HG03565 (cell line): Measurements from ENCODE around the gene ZBTB34.

Experiments used
- ATAC-seq: cut with Tn5 transposase; IDR thresholded peaks from one replicate; pipeline ENCODE4 v1.9.1; 2021; ENCODE audit warnings: mild to moderate bottlenecking, moderate library complexity; ENCODE audit not compliant: unreplicated experiment

Gene ZBTB34

GRCh38 chr9:126875756-126876510 lies 15.5 kb downstream of the ZBTB34 start:
- ATAC-seq, result no peak

- no peak for ATAC-seq
Measured at GRCh38 chr9:126876531-126876930, 16.1 kb downstream of the ZBTB34 start.

DNA sequence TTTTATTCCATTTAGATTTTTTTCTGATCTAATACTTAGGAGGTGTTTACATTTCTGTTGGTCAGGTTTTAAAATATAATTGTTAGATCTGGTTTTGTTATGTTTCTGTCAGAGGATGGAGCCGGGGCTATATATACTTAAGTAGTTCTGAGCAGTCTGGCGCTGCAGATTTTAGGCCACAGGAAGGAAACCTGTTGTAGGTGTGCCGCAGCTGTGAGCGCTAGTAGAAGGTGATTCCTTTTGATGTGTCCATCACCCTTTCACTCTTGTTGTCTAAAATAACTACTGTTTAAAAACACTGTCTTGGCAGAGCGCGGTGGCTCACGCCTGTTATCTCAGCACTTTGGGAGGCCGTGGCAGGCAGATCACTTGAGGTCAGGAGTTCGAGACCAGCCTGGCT lies 17.0 kb downstream of the ZBTB34 start:
- ATAC-seq, result no peak

- ATAC-seq, result no peak
Measured at GRCh38 chr9:126879288-126879687, 18.8 kb downstream of the ZBTB34 start.

DNA sequence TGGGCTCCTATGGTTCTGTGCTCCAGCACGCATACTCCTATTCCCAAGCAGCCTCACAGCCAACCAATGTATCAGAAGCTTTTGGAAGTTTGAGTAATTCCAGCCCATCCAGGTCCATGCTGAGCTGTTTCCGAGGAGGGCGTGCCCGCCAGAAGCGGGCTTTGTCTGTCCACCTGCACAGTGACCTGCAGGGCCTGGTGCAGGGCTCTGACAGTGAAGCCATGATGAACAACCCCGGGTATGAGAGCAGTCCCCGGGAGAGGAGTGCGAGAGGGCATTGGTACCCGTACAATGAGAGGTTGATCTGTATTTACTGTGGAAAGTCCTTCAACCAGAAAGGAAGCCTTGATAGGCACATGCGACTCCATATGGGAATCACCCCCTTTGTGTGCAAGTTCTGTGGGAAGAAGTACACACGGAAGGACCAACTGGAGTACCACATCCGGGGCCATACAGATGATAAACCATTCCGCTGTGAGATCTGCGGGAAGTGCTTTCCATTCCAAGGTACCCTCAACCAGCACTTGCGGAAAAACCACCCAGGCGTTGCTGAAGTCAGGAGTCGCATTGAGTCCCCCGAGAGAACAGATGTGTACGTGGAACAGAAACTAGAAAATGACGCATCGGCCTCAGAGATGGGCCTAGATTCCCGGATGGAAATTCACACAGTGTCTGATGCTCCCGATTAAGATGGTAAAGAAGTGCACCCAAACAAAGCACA lies 19.9 kb downstream of the ZBTB34 start:
- no peak for ATAC-seq

GRCh38 chr9:126880947-126881332 lies 20.5 kb downstream of the ZBTB34 start:
- ATAC-seq, result no peak

GRCh38 chr9:126882746-126883145 lies 22.3 kb downstream of the ZBTB34 start:
- ATAC-seq, result no peak

DNA sequence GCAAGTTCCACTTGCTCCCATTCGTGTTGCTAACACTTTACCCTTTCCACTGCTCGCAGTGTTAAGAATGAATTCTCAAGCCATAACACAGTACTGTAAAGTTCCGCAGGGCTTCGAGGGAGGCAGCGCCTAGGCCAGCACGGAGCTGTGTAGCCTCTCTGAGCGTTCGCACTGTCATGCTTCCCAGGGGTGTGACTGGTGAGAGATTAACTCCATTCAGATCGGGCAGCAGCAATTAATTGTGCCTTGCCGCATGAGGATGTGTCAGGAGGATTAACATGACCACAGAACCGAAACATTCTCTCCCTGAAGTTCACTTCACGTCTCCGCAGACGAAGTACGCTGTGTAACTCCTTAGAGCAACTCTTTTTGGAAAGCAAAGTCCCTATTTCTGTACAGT lies 23.2 kb downstream of the ZBTB34 start:
- no peak for ATAC-seq

DNA sequence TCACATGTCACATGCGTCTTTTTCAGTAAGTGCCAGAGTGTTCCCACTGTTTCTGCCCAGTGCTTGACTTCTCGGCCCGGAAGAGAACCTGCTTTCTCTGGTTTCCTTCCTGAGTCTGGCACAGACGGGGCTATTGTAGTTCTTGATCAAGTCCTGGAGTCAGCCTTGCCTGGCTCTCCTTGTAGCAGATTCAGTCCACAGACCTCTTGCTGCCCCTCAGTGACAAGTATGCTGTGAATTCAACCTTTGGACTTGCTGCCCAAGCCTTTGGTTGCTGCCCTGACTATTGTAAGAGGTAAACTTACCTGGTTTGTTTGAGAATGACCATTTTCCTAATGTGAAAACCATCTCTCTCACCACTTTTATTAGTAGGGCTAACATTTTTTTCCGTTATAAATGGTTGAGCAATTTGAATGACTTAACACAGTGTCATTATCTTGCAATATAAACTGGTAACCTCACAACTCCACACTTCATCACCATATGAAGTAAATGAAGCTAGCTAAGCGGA lies 24.7 kb downstream of the ZBTB34 start:
- ATAC-seq, result no peak

DNA sequence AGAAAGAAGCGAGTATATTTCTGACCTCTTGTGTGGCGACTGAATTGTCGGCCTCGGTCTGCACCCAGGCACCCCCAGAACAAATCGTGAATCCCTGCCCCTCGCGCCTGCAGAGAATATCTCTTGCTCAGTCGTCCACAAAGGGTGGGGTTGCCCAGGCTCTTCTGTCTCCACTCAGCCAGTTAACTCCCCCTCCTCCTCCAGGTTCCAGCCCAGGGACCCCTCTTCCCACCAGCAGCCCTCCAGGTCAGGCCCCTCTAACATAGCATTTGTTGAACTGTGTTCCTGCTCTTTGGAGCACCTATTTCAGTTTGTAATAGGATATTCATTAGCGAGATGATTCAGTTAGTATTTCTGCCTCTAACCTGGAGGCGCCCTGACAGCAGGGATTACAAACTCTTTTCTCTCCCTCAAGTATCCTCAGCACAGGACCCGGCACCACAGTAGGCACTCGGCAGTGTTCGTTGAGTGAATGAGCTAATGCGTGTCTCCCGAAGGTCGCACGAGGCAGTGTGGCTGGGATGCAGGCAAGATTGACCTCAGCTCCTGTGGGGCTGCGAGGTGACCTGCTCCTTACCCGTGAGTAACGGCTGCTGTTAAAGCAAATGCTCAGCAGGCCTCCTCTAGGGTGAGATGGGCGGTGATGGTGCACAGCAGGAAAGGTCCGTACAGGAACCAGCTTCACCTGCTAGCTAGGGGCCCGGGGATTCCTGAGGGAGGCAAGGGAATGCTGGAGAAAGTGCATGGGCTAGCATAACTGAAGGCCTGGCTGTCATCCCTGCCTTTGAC lies 25.8 kb downstream of the ZBTB34 start:
- no peak for ATAC-seq

- no peak for ATAC-seq
Measured at GRCh38 chr9:126886897-126887296, 26.5 kb downstream of the ZBTB34 start.

DNA sequence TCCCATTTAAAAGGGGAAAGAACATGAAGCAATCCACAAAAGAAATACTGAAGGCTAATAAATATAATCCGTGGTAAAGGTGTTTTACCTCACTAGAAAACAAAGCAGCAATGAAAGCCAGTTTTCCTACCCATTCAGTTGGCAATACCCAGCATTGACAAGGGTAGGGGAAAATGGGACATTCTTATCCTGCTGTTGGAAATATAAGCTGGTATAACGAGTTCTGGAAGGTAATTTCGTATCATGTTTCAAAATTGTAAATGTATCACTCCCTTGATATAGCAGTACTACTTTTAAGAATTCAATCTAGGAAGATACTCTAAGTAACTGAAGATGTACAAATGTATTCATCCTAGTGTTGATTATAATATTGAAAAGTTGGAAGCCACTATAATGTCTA lies 31.2 kb downstream of the ZBTB34 start:
- no peak for ATAC-seq

DNA sequence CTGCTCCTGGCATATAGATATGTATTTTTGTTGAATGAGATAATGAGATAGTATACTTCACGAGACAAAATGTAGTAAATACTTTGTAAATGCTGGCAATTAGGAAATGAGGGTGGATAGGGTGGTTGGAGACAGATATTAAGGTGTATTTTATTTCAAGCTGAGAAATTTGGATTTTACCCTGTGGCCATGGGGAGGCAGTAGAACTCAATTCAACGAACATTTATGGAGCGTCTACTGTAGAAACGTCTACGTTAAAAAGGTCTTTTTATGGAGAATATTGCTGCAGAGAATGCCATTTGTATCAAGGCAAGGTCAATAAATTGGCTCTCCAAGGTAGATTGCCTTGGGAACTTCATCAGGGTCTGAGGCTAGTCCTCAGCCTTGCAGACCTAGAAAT lies 32.6 kb downstream of the ZBTB34 start:
- ATAC-seq, result no peak

GRCh38 chr9:126894052-126894603 lies 33.7 kb downstream of the ZBTB34 start:
- ATAC-seq, result no peak

DNA sequence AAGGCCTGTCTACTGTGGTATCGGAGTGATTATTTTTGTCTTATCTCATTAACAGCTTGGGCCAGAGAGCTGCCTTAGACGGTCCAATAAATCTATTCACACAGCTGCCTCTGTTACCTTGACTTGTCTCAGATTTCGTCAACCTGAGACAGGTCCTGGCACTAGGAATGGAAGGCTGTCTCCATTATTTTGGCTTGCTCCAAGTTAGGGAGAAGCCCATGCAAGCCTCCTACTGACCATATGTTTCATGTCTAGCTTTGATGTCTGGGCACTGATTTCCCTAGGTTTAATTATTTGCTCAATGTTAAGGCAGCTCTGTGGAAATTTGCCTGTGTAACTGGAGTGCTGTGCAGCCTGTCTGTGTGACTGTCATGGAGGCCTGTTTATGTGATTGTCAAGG lies 41.8 kb downstream of the ZBTB34 start:
- ATAC-seq, result no peak

GRCh38 chr9:126904586-126904985 lies 44.1 kb downstream of the ZBTB34 start:
- no peak for ATAC-seq

DNA sequence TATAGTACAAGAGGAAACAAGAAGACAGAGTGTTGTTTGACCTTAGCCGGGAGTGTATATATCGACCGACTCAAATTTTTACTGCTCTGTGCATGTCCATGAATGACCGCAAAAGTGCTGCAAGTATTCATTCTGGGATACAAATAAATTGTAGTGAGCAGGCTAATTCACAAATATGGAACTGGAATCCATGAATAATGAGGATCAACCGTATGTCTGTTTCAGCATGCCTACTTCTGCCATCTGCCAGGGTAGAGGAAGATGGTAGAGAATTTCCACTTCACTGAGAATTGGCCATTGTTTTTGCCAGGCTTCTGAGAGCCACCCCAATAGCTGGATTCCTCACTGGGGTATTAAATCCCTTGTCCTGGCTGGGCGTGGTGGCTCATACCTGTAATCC lies 45.7 kb downstream of the ZBTB34 start:
- ATAC-seq, result no peak

DNA sequence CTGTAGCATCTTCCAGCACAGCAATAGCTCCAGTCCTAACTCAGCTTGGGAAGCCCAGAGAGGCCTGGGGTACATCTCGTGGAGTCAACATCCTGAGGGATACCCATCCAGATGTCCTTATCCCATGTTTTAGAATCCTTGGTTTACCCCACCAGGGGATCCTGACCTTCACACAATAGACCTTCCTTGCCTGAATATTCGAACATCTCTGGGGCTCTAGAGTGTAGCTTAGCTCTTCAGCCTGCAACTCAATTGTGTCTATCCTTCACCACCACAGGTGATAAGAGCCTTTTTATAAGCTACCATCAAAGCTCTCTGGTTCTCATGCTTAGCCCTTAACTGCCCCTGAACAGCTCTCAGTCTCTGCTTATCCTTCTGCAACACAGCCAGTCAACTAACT lies 46.6 kb downstream of the ZBTB34 start:
- no peak for ATAC-seq

DNA sequence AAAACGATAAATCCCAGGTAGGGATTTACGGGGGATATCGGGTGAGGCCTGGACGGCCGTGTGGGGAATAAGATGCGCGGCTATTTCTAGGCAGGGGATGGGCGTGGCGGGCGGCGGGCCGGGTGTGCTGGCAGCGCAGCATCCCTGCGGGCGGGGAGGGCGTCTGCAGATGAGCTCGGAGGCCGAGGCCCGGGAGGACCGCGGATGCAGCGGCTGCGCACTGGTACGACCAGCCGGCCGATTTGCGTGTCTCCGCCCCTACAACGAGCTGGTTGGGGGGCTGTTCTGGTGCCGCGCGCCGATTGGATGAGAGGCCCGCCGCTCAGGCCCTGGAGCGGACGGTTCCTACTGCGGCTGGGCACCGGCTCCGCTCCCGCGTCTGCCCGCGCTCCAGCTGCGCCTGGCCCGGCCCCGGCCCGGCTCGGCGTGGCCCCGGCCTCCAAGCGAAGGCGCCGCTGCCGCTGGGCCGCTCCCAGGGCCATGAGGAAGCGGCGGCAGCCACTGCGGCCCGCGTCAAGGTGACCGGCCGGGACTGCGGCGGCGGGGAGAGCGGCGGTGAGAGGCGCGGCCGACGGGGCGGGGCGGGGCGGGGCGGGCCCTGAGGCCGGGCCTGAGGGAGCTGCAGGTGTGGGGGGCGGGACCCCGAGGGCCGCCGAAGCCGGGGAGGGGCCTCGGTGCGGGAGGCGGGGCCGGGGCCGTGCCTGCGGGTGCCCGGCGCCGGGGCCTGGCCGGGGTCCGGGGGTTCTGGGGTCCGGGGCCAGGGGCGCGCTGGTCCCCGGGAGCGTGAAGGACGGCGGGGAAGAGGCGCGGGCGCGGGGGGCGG lies 54.2 kb downstream of the ZBTB34 start, which contains the start of gene RALGPS1:
RALGPS1 (plus strand) TSS at position 325 of the 823 bp plus-strand sequence. CDS start 47,508 bp downstream, outside the sequence.
- peak; percentile 94 for ATAC-seq

GRCh38 chr9:126915281-126915816 lies 54.9 kb downstream of the ZBTB34 start:
- ATAC-seq, result no peak
